HUES48 (cell line): Measurements from ENCODE around the gene PLD4.

ENCODE experiments used
- H3K27ac ChIP-seq: one replicate; pipeline ENCODE4 v1.7.0; 2013; ENCODE audit warnings: low read depth, low read length, inconsistent platforms
- H3K27me3 ChIP-seq: 2 replicates; pipeline ENCODE4 v1.6.1; 2013; ENCODE audit warnings: mild to moderate bottlenecking, low read length; ENCODE audit not compliant: control insufficient read depth, insufficient read depth
- H3K36me3 ChIP-seq: 2 replicates; pipeline ENCODE4 v1.6.1; 2013; ENCODE audit warnings: low read length; ENCODE audit not compliant: control insufficient read depth, insufficient read depth
- H3K4me1 ChIP-seq: 2 replicates; pipeline ENCODE4 v1.6.1; 2013; ENCODE audit warnings: mild to moderate bottlenecking, low read length; ENCODE audit not compliant: control insufficient read depth, insufficient read depth
- H3K4me3 ChIP-seq: 2 replicates; pipeline ENCODE4 v1.5.1; 2013; ENCODE audit warnings: mild to moderate bottlenecking, low read depth, low read length
- H3K9ac ChIP-seq: 2 replicates; pipeline ENCODE4 v1.6.1; 2013; ENCODE audit warnings: mild to moderate bottlenecking, low read depth, low read length, moderate library complexity
- H3K9me3 ChIP-seq: 2 replicates; pipeline ENCODE4 v1.6.1; 2013; ENCODE audit warnings: low read length; ENCODE audit not compliant: control insufficient read depth, insufficient read depth

PLD4 gene

GRCh38 chr14:104982548-104983230 lies 58.0 kb downstream of the PLD4 start:
- Histone ChIP-seq H3K4me3 (no peak overlapping the region), H3K4me1 (0 out of 2 replicates have a peak, but pooled peaks cover 2% of the 10 kb centered on the region), H3K9me3 (no peaks in the 10 kb centered on the region), H3K27ac (no peak overlapping the region), H3K27me3 (peaks cover 22% of the 10 kb centered on the region), H3K9ac (no peak overlapping the region), H3K36me3 (no peaks in the 10 kb centered on the region)
